ENCODE results near the gene SELENOV. TPM values are rescaled to one million over a fixed set of nuclear protein-coding genes. Genes with fewer than 3 reads are reported as not detected.

Gene SELENOV, protein sequence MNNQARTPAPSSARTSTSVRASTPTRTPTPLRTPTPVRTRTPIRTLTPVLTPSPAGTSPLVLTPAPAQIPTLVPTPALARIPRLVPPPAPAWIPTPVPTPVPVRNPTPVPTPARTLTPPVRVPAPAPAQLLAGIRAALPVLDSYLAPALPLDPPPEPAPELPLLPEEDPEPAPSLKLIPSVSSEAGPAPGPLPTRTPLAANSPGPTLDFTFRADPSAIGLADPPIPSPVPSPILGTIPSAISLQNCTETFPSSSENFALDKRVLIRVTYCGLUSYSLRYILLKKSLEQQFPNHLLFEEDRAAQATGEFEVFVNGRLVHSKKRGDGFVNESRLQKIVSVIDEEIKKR
- total RNA-seq (not detected), polyA plus RNA-seq (not detected)
- long read RNA-seq, donor 1, result 0 reads
- long read RNA-seq, donor 2, result 0 reads

DNA sequence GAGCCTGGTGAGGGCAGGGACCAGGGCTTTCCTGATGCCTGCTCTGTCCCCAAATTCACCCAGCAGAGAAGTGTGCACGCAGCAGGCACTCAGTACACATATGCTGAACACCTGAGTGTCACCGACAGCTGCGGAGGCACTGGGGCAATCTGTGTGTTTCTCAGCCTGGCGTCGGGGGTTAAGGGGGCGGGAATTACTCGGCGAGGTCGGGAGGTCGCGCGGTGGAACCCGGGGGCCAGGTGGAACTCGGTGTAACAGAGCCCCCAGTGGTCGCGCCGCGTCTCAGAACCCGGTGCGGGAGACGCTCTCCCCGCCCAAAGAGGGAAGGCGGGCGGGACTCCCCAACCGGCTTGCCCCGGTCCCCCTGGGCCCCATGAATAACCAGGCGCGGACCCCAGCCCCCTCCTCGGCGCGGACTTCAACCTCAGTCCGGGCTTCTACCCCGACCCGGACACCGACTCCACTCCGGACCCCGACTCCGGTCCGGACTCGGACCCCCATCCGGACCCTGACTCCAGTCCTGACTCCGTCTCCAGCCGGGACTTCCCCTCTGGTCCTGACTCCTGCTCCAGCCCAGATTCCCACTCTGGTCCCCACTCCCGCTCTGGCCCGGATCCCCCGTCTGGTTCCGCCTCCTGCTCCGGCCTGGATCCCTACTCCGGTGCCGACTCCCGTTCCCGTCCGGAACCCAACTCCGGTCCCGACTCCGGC lies at the start of gene SELENOV:
Gene SELENOV, plus strand, starts transcription at position 300 of the 711 bp plus-strand sequence. Its CDS starts 74 bp downstream, at position 374.
- DNase-seq (peak in 1 of 2 donors; percentile 47), ATAC-seq (ENCODE audit: low FRiP score) (peak; percentile 7)
- Histone ChIP-seq H3K27ac (ENCODE audit: low read depth in 1 of 2, low read length in 2 of 2) (no peak within 1 kb of the TSS), H3K36me3 (ENCODE audit: control insufficient read depth in 1 of 2, insufficient read depth in 2 of 2, low read length in 1 of 2) (no peaks in the 10 kb centered on the region), H3K27me3 (ENCODE audit: control insufficient read depth in 1 of 2, insufficient read depth in 2 of 2, low read length in 1 of 2) (no peaks in the 10 kb centered on the region), H3K9me3 (ENCODE audit: control insufficient read depth, low read length) (no peaks in the 10 kb centered on the region), H3K4me1 (ENCODE audit: control insufficient read depth in 1 of 2, insufficient read depth in 2 of 2, low read length in 2 of 2) (no peaks in the 10 kb centered on the region), H3K4me3 (ENCODE audit: low read length in 2 of 2) (no peak within 1 kb of the TSS)
- 1% methylated on average over 40 to 56 of the region's 56 CpGs for WGBS, 2 donors
- intact Hi-C loops (cut with DNase I), result no loop called here

DNA sequence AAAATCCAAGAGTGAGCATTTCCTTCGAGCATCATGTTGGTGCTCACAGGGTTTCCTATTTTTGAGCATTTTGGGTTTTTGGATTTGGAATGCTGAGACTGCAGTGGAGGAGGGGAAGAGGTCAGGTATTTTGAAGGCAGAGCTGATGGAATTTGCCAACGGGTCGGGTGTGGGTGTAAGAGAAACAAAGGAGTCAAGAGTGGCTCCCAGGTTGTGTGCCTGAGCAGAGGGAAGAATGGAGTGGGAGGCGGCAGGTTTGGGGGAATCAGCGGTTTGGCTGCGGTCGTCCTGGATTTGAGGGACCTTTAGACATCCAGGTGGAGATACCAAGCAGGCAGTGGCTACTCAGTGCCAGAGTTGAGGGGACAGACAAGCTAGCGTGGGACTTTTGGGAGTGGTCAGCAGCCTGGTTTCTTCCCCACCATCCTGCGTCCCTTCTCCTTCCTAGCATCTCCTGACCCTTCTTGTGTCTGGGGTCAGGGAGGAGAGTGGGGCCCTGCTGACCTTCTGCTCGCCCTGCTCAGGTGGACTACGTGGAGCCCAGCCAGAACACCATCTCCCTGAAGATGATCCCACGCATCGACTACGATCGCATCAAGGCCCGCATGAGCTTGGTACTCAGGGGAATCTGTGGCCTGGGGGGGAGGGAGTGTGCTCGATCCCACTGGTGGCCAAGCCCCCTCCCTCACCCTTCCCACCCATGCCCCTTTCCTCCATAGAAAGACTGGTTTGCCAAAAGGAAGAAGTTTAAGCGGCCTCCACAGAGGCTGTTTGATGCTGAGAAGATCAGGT lies 48.8 kb upstream of the SELENOV start:
- no peaks in the 10 kb centered on the region for H3K9me3 ChIP-seq (ENCODE audit: control insufficient read depth, low read length)
- no peak for DNase-seq
- H3K4me3 ChIP-seq (ENCODE audit: low read length in 2 of 2), result no peak overlapping the region
- H3K36me3 ChIP-seq (ENCODE audit: control insufficient read depth in 1 of 2, insufficient read depth in 2 of 2, low read length in 1 of 2), result peaks cover 0 to 7% of the 10 kb centered on the region in 2 donors
- ATAC-seq (ENCODE audit: low FRiP score), result peak; percentile 20
- WGBS, 2 donors, result 92 to 93% methylated on average over 18 of the region's 18 CpGs
- no peak overlapping the region for H3K27ac ChIP-seq (ENCODE audit: low read depth in 1 of 2, low read length in 2 of 2)
- no peaks in the 10 kb centered on the region for H3K27me3 ChIP-seq (ENCODE audit: control insufficient read depth in 1 of 2, insufficient read depth in 2 of 2, low read length in 1 of 2)
- no peaks in the 10 kb centered on the region for H3K4me1 ChIP-seq (ENCODE audit: control insufficient read depth in 1 of 2, insufficient read depth in 2 of 2, low read length in 2 of 2)
- intact Hi-C loops (cut with DNase I), result no loop called here

DNA sequence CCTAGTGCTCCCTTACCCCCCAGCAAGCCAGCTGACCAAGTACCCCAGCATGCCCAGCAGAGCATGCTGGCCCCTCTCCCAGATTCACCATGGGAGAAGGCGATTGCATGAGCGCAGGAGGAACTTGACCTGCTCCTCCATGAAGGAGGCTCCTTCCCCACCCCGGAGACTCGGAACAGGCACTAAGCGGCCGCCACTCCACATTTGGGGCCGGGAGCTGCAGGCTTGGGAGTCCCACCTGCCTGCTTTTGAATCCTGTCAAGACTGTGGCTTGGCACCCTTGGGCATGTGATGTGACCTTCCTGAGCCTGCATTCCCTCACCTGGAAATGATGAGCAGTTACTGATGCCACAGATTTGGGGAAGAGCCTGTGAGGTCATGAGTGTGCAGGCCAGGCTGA lies 47.0 kb upstream of the SELENOV start:
- ATAC-seq (ENCODE audit: low FRiP score) (no peak), DNase-seq (no peak)
- Histone ChIP-seq H3K4me1 (ENCODE audit: control insufficient read depth in 1 of 2, insufficient read depth in 2 of 2, low read length in 2 of 2) (no peaks in the 10 kb centered on the region), H3K27ac (ENCODE audit: low read depth in 1 of 2, low read length in 2 of 2) (no peak overlapping the region), H3K4me3 (ENCODE audit: low read length in 2 of 2) (no peak overlapping the region), H3K27me3 (ENCODE audit: control insufficient read depth in 1 of 2, insufficient read depth in 2 of 2, low read length in 1 of 2) (no peaks in the 10 kb centered on the region), H3K36me3 (ENCODE audit: control insufficient read depth in 1 of 2, insufficient read depth in 2 of 2, low read length in 1 of 2) (peaks cover 0 to 7% of the 10 kb centered on the region in 2 donors), H3K9me3 (ENCODE audit: control insufficient read depth, low read length) (no peaks in the 10 kb centered on the region)
- WGBS, 2 donors, result 91 to 92% methylated on average over 7 of the region's 7 CpGs
- intact Hi-C loops (cut with DNase I), result no loop called here

DNA sequence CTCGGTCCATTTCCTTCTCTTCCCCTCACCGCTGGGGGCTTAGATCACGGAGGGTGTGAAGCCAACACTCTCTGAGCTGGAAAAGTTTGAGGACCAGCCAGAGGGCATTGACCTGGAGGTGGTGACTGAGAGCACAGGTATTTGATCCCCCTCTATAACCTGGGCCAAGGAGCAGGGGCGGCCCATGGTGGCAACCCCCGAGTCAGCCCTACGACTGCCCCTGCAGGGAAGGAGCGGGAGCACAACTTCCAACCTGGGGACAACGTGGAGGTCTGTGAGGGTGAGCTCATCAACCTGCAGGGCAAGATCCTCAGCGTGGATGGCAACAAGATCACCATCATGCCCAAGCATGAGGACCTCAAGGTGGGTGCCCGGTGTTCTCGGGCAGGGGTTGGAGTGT lies 45.9 kb upstream of the SELENOV start:
- WGBS, 2 donors, result 87 to 89% methylated on average over 11 of the region's 11 CpGs
- intact Hi-C loops (cut with DNase I), result no loop called here
- DNase-seq, result no peak
- Histone ChIP-seq H3K4me3 (ENCODE audit: low read length in 2 of 2) (no peak overlapping the region), H3K9me3 (ENCODE audit: control insufficient read depth, low read length) (no peaks in the 10 kb centered on the region), H3K4me1 (ENCODE audit: control insufficient read depth in 1 of 2, insufficient read depth in 2 of 2, low read length in 2 of 2) (no peaks in the 10 kb centered on the region), H3K36me3 (ENCODE audit: control insufficient read depth in 1 of 2, insufficient read depth in 2 of 2, low read length in 1 of 2) (peaks cover 0 to 7% of the 10 kb centered on the region in 2 donors), H3K27me3 (ENCODE audit: control insufficient read depth in 1 of 2, insufficient read depth in 2 of 2, low read length in 1 of 2) (no peaks in the 10 kb centered on the region), H3K27ac (ENCODE audit: low read depth in 1 of 2, low read length in 2 of 2) (no peak overlapping the region)
- ATAC-seq (ENCODE audit: low FRiP score), result no peak

DNA sequence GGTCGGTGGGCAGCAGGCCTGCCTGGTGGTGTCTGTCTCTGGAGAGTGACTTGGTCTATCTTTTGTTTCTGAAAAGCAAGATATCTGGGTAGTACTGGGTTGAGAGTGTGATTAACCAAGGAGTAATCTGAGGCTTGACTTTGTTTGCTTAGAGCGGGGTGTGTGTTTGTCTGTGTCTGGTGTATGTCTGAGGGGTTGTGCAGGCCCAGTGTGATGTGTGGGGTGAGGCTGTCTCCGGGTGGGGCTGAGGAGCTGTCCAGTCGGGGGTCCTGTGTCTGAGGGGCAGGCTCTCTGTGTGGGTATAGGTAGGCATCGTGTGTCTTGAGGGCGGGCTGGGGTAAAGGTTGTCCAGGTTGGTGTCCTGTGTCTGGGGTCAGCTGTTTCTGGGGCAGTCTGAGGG lies 45.4 kb upstream of the SELENOV start:
- DNase-seq (no peak), ATAC-seq (ENCODE audit: low FRiP score) (no peak)
- Histone ChIP-seq H3K27ac (ENCODE audit: low read depth in 1 of 2, low read length in 2 of 2) (no peak overlapping the region), H3K36me3 (ENCODE audit: control insufficient read depth in 1 of 2, insufficient read depth in 2 of 2, low read length in 1 of 2) (peaks cover 0 to 7% of the 10 kb centered on the region in 2 donors), H3K9me3 (ENCODE audit: control insufficient read depth, low read length) (no peaks in the 10 kb centered on the region), H3K4me1 (ENCODE audit: control insufficient read depth in 1 of 2, insufficient read depth in 2 of 2, low read length in 2 of 2) (no peaks in the 10 kb centered on the region), H3K4me3 (ENCODE audit: low read length in 2 of 2) (no peak overlapping the region), H3K27me3 (ENCODE audit: control insufficient read depth in 1 of 2, insufficient read depth in 2 of 2, low read length in 1 of 2) (no peaks in the 10 kb centered on the region)
- WGBS, 2 donors, result 84 to 87% methylated on average over 6 of the region's 6 CpGs
- intact Hi-C loops (cut with DNase I), result no loop called here

DNA sequence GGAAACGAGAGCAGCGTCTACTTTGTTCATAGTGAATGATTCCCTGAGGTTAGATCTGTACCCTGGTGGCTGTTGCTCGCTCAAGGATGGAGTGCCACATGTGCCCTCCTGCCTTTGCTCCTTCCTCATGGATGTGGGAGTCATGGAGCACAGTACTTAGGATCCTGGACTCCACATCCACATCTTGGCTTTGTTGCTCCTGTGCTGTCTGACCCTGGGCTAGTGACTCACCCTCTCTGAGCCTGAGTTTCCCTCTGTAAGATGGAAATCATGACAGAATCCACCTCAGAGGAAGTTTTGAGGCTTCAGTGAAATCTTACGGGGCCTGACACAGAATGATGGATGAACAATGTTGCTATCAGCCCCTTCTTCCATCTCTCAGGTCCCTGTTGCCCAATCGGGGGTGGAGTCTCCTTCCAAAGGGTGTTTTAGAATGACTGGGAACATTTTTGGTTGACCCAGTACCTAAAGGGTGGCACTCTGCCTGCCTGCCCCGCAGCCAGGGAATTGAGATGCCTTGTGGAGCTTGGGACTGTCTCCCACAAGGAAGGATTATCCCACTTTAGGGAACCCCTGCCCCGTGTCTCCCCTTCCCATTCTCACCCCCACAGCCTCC lies 44.1 kb upstream of the SELENOV start:
- WGBS, 2 donors, result 77 to 82% methylated on average over 7 of the region's 7 CpGs
- H3K36me3 ChIP-seq (ENCODE audit: control insufficient read depth in 1 of 2, insufficient read depth in 2 of 2, low read length in 1 of 2), result peaks cover 0 to 8% of the 10 kb centered on the region in 2 donors
- ATAC-seq (ENCODE audit: low FRiP score) (no peak), DNase-seq (no peak)
- intact Hi-C loops (cut with DNase I), result loop anchor here (5.0 kb wide), 1 partner anchor 61 kb away; the partner anchor contains the start of gene EID2B (in 2 of the 2)
- H3K27me3 ChIP-seq (ENCODE audit: control insufficient read depth in 1 of 2, insufficient read depth in 2 of 2, low read length in 1 of 2), result no peaks in the 10 kb centered on the region
- no peak overlapping the region for H3K4me3 ChIP-seq (ENCODE audit: low read length in 2 of 2)
- H3K4me1 ChIP-seq (ENCODE audit: control insufficient read depth in 1 of 2, insufficient read depth in 2 of 2, low read length in 2 of 2), result no peaks in the 10 kb centered on the region
- H3K9me3 ChIP-seq (ENCODE audit: control insufficient read depth, low read length), result no peaks in the 10 kb centered on the region
- no peak overlapping the region for H3K27ac ChIP-seq (ENCODE audit: low read depth in 1 of 2, low read length in 2 of 2)

DNA sequence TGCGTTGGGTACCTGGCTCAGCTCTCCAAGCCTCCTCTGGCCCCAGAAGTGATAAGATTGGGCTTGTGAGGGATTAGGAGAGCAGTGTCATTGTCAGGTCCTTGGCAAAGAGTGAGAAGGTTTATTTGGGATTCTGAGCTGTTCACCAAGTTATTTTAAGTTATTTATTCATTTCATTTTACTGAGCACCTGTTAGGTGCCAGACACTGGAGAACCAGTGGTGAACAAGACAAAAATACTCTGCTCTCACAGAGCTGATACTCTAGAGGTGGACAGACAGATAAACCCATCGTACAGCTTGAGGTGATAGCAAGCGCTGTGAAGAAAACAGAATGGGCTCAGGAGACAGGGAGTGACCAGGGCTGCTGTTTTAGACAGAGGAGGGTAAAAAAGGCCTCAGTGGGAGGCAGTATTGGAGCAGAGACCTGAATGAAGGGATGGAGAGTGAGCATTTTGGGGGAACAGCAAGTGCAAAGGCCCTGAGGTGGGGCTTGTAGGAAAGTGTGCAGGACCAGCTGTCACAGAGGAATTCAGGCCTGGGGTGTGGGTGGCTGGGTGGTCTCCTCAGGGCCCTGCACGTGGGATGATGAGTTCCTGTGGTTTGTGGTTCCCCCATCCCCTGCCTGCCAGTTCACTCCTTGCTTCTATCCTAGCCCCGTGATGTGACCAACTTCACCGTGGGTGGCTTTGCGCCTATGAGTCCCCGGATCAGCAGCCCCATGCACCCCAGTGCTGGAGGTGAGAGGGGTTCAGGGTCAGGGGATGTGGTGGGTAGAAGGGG lies 43.0 kb upstream of the SELENOV start:
- intact Hi-C loops (cut with DNase I), result loop anchor here (5.0 kb wide), 1 partner anchor 60 kb away; the partner anchor contains the start of gene EID2B (in 2 of the 2)
- no peak for ATAC-seq (ENCODE audit: low FRiP score)
- Histone ChIP-seq H3K36me3 (ENCODE audit: control insufficient read depth in 1 of 2, insufficient read depth in 2 of 2, low read length in 1 of 2) (peaks cover 0 to 10% of the 10 kb centered on the region in 2 donors), H3K27me3 (ENCODE audit: control insufficient read depth in 1 of 2, insufficient read depth in 2 of 2, low read length in 1 of 2) (no peaks in the 10 kb centered on the region), H3K4me1 (ENCODE audit: control insufficient read depth in 1 of 2, insufficient read depth in 2 of 2, low read length in 2 of 2) (no peaks in the 10 kb centered on the region), H3K27ac (ENCODE audit: low read depth in 1 of 2, low read length in 2 of 2) (no peak overlapping the region), H3K4me3 (ENCODE audit: low read length in 2 of 2) (no peak overlapping the region), H3K9me3 (ENCODE audit: control insufficient read depth, low read length) (no peaks in the 10 kb centered on the region)
- DNase-seq, result no peak
- 87 to 90% methylated on average over 8 of the region's 8 CpGs for WGBS, 2 donors
